GM23338 (cell line): ENCODE measurements around the gene B4GALNT2.

Experiments used
- CREB1 ChIP-seq: fragments of 250-450 bp; sonication (Bioruptor Pico); IDR thresholded peaks from 2 replicates; pipeline ENCODE4 v1.5.0; 2020; ENCODE audit warnings: low read depth, mild to moderate bottlenecking, moderate library complexity
- EZH2 ChIP-seq: fragments of 200-600 bp; sonication (generic); IDR thresholded peaks from one replicate; pipeline ENCODE4 v1.8.0; 2017; ENCODE audit warnings: antibody characterized with exemption, mild to moderate bottlenecking, low read depth; ENCODE audit not compliant: unreplicated experiment
- EZH2phosphoT487 ChIP-seq: fragments of 200-600 bp; sonication (generic); IDR thresholded peaks from one replicate; pipeline ENCODE4 v1.8.1; 2018; ENCODE audit warnings: antibody characterized with exemption; ENCODE audit not compliant: unreplicated experiment
- JUNB ChIP-seq: IDR thresholded peaks from one replicate; pipeline ENCODE4 v1.6.1; 2016; ENCODE audit warnings: antibody characterized with exemption; ENCODE audit not compliant: unreplicated experiment
- NANOG ChIP-seq: IDR thresholded peaks from 2 replicates; pipeline ENCODE4 v1.6.1; 2016; ENCODE audit warnings: antibody characterized with exemption, borderline replicate concordance
- POLR2AphosphoS5 ChIP-seq: IDR thresholded peaks from 2 replicates; pipeline ENCODE4 v1.6.1; 2016; ENCODE audit warnings: antibody characterized with exemption, low read depth
- STAT1 ChIP-seq: IDR thresholded peaks from one replicate; pipeline ENCODE4 v1.6.1; 2016; ENCODE audit warnings: antibody characterized with exemption; ENCODE audit not compliant: unreplicated experiment
- TF ChIP-seq, protein P1 (sequence below), 2 experiments: fragments of 200-600 bp in 1 of 2; sonication (generic) in 1 of 2; conservative IDR thresholded peaks; 2 replicates each; pipeline versions ENCODE4 v1.5.1 to v1.6.1; 2016 to 2017; ENCODE audit warnings: antibody characterized with exemption in 2 of 2, low read depth in 2 of 2, mild to moderate bottlenecking in 2 of 2, moderate library complexity in 1 of 2
- TF ChIP-seq, protein P2 (sequence below): IDR thresholded peaks from 2 replicates; pipeline ENCODE4 v1.6.1; 2016; ENCODE audit warnings: antibody characterized with exemption
- TF ChIP-seq, protein P3 (sequence below): IDR thresholded peaks from one replicate; pipeline ENCODE4 v1.6.1; 2018; ENCODE audit warnings: antibody characterized with exemption; ENCODE audit not compliant: unreplicated experiment

DNA sequence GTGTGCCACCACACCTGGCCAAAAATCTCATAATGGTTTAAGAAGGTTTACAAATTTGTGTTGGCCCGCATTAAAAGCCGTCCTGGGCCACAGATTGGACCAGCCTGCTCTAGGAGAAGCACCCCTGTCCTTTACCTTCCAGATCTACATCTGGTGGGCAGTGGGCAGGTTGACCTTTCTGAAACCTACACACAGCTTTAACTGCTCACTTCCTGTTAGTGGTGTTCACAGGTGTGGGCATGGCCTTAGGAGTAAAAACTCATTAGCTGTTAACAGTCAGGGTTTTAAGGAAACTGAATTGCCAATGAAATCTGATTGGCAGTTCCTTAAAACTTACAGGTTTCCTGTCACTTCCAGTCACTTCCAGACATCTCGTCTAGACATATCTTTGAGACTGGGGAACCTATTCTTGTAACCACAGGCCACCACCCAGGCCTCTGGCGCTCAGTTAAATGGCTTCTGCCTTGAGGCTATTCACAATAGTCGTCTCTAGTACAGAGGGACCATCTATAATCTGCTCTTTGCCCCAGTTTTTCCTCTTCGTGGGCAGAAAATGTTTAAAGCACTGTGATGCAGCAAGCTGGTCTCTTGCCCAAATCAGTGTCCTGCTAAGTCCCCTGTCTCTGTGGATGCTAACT is 48.5 kb downstream of the B4GALNT2 start:
- TF ChIP-seq, protein P1, sequence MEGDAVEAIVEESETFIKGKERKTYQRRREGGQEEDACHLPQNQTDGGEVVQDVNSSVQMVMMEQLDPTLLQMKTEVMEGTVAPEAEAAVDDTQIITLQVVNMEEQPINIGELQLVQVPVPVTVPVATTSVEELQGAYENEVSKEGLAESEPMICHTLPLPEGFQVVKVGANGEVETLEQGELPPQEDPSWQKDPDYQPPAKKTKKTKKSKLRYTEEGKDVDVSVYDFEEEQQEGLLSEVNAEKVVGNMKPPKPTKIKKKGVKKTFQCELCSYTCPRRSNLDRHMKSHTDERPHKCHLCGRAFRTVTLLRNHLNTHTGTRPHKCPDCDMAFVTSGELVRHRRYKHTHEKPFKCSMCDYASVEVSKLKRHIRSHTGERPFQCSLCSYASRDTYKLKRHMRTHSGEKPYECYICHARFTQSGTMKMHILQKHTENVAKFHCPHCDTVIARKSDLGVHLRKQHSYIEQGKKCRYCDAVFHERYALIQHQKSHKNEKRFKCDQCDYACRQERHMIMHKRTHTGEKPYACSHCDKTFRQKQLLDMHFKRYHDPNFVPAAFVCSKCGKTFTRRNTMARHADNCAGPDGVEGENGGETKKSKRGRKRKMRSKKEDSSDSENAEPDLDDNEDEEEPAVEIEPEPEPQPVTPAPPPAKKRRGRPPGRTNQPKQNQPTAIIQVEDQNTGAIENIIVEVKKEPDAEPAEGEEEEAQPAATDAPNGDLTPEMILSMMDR (conservative IDR thresholded peaks at IDR 0.05; ENCODE audit: low read depth in 2 of 2), result no peak
- TF ChIP-seq POLR2AphosphoS5, result no peak
- no peak for TF ChIP-seq EZH2
- no peak for TF ChIP-seq STAT1
- no peak for TF ChIP-seq EZH2phosphoT487
- TF ChIP-seq, protein P2, sequence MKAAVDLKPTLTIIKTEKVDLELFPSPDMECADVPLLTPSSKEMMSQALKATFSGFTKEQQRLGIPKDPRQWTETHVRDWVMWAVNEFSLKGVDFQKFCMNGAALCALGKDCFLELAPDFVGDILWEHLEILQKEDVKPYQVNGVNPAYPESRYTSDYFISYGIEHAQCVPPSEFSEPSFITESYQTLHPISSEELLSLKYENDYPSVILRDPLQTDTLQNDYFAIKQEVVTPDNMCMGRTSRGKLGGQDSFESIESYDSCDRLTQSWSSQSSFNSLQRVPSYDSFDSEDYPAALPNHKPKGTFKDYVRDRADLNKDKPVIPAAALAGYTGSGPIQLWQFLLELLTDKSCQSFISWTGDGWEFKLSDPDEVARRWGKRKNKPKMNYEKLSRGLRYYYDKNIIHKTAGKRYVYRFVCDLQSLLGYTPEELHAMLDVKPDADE, result no peak
- no peak for TF ChIP-seq CREB1 (CRISPR knock-in tag)
- TF ChIP-seq JUNB, result no peak
- TF ChIP-seq, protein P3, sequence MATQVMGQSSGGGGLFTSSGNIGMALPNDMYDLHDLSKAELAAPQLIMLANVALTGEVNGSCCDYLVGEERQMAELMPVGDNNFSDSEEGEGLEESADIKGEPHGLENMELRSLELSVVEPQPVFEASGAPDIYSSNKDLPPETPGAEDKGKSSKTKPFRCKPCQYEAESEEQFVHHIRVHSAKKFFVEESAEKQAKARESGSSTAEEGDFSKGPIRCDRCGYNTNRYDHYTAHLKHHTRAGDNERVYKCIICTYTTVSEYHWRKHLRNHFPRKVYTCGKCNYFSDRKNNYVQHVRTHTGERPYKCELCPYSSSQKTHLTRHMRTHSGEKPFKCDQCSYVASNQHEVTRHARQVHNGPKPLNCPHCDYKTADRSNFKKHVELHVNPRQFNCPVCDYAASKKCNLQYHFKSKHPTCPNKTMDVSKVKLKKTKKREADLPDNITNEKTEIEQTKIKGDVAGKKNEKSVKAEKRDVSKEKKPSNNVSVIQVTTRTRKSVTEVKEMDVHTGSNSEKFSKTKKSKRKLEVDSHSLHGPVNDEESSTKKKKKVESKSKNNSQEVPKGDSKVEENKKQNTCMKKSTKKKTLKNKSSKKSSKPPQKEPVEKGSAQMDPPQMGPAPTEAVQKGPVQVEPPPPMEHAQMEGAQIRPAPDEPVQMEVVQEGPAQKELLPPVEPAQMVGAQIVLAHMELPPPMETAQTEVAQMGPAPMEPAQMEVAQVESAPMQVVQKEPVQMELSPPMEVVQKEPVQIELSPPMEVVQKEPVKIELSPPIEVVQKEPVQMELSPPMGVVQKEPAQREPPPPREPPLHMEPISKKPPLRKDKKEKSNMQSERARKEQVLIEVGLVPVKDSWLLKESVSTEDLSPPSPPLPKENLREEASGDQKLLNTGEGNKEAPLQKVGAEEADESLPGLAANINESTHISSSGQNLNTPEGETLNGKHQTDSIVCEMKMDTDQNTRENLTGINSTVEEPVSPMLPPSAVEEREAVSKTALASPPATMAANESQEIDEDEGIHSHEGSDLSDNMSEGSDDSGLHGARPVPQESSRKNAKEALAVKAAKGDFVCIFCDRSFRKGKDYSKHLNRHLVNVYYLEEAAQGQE, result no peak
- TF ChIP-seq NANOG, result no peak
